Activated CD8-positive, alpha-beta memory T cell treated with anti-CD3 and anti-CD28 coated beads, Interleukin-2, amount 10 ng/mL, durations not matched to agents 7 days and 5 days (primary cell): ENCODE measurements around the gene HNRNPUL1. TPM values are rescaled to one million over a fixed set of nuclear protein-coding genes. Genes with fewer than 3 reads are reported as not detected.

Experiments
- ATAC-seq: fragments of 150-1000 bp; cut with Tn5 transposase; one replicate; pipeline ENCODE4 v1.10.0; 2021; ENCODE audit warnings: moderate library complexity
- CTCF ChIA-PET: fragments of 350-600 bp; sonication (Branson Sonifier 250); formaldehyde crosslinking; loops from one replicate; lab custom pipeline; 2021; ENCODE audit warnings: antibody characterized with exemption; lab: Charles Lee
- DNase-seq: peaks from one replicate; pipeline ENCODE4 v3.0.0-alpha.2; 2020
- H3K27ac Mint-ChIP-seq: one replicate; pipeline ENCODE4 v1.8.0; 2021; ENCODE audit warnings: mild to moderate bottlenecking, mixed read lengths
- H3K27me3 Mint-ChIP-seq: one replicate; pipeline ENCODE4 v1.8.0; 2021; ENCODE audit warnings: mixed read lengths
- H3K36me3 Mint-ChIP-seq: one replicate; pipeline ENCODE4 v1.8.0; 2021; ENCODE audit warnings: mild to moderate bottlenecking, mixed read lengths
- H3K4me1 Mint-ChIP-seq: one replicate; pipeline ENCODE4 v1.8.0; 2021; ENCODE audit warnings: mixed read lengths
- H3K4me3 Mint-ChIP-seq: one replicate; pipeline ENCODE4 v1.8.0; 2021; ENCODE audit warnings: mild to moderate bottlenecking, moderate library complexity, mixed read lengths
- H3K9me3 Mint-ChIP-seq: one replicate; pipeline ENCODE4 v1.8.0; 2022; ENCODE audit warnings: low read depth, mixed read lengths
- total RNA-seq, 2 experiments: library from RNA; stranded (reverse); gene quantifications; one replicate each; pipeline ENCODE4 v1.2.3, GENCODE V29; 2021

HNRNPUL1 gene
- total RNA-seq, 2 experiments from 2014 or later = 342 to 348 TPM

DNA sequence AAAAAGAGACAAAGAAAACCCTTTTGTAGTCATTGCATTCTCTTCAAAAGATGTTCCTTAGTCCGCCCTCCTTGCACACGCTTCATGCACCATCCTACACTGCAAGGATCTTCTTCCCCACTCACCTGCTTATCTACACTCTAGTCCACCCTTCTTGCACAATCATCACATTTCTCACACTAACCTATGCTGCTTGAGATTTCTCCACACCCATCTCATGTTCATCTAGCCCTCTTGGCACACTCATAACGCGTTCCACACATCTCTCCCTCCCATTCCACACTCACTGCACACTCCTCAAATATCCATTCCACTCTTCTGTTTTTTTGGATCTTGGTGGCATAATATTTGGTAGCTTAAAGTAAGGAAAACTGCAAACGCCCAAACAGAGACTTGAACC is 22.3 kb upstream of the HNRNPUL1 start:
- H3K9me3 Mint-ChIP-seq = no peaks in the 10 kb centered on the region
- no peak for ATAC-seq
- H3K36me3 Mint-ChIP-seq = no peaks in the 10 kb centered on the region
- no peak for DNase-seq
- no peaks in the 10 kb centered on the region for H3K4me1 Mint-ChIP-seq
- CTCF ChIA-PET = no interaction called here
- H3K27me3 Mint-ChIP-seq = no peaks in the 10 kb centered on the region
- no peak overlapping the region for H3K4me3 Mint-ChIP-seq
- no peak overlapping the region for H3K27ac Mint-ChIP-seq

DNA sequence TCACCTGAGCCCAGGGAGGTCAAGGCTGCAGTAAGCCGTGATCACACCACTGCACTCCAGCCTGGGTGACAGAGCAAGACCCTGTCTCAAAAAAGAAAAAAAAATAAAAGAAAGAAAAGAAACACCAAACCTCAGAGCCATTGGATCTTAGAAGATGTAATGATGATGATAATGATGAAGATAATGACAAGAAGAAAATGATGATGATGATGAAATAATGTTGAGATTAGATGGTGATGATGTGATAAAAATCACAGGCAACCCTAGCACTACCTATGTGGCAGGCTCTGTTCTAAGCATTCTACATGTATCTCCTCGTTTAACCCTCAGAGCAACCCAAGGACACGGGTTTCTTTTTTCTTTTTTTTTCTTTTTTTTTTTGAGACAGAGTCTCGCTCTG is 20.1 kb upstream of the HNRNPUL1 start:
- Mint-ChIP-seq H3K27ac (no peak overlapping the region), H3K4me1 (no peaks in the 10 kb centered on the region), H3K4me3 (no peak overlapping the region), H3K27me3 (no peaks in the 10 kb centered on the region), H3K9me3 (no peaks in the 10 kb centered on the region), H3K36me3 (no peaks in the 10 kb centered on the region)
- DNase-seq = no peak
- no peak for ATAC-seq
- CTCF ChIA-PET = interaction anchor here (1.4 kb wide), 1 partner anchor 40 kb away, joined by 3 read pairs; no protein-coding TSS in a partner anchor

GRCh38 chr19:41245843-41246242 is 18.3 kb upstream of the HNRNPUL1 start:
- no peak overlapping the region for H3K27ac Mint-ChIP-seq
- no peaks in the 10 kb centered on the region for H3K4me1 Mint-ChIP-seq
- ATAC-seq (no peak), DNase-seq (no peak)
- no peaks in the 10 kb centered on the region for H3K9me3 Mint-ChIP-seq
- no peak overlapping the region for H3K4me3 Mint-ChIP-seq
- CTCF ChIA-PET = interaction anchor here (1.4 kb wide), 1 partner anchor 42 kb away, joined by 3 read pairs; no protein-coding TSS in a partner anchor
- H3K36me3 Mint-ChIP-seq = no peaks in the 10 kb centered on the region
- no peaks in the 10 kb centered on the region for H3K27me3 Mint-ChIP-seq

DNA sequence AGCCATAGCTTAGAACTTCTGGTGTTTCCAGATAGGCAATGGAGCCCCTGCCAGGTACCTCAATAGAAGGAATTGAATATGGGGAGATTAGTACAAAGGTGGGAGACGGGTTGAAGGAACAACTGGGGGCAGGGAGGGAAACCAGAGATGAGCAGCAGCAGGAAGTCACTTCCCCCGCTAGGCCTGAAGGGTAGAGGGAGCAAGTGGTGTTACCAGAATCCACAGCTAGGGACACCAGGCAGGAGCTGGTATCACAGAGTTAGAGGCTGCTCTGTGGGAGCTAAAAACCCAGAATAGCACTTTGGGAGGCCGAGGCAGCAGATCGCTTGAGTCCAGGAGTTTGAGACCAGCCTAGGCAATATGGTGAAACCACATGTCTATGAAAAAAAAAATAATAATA is 15.3 kb upstream of the HNRNPUL1 start:
- H3K4me1 Mint-ChIP-seq = no peaks in the 10 kb centered on the region
- DNase-seq (no peak), ATAC-seq (peak; percentile 39)

DNA sequence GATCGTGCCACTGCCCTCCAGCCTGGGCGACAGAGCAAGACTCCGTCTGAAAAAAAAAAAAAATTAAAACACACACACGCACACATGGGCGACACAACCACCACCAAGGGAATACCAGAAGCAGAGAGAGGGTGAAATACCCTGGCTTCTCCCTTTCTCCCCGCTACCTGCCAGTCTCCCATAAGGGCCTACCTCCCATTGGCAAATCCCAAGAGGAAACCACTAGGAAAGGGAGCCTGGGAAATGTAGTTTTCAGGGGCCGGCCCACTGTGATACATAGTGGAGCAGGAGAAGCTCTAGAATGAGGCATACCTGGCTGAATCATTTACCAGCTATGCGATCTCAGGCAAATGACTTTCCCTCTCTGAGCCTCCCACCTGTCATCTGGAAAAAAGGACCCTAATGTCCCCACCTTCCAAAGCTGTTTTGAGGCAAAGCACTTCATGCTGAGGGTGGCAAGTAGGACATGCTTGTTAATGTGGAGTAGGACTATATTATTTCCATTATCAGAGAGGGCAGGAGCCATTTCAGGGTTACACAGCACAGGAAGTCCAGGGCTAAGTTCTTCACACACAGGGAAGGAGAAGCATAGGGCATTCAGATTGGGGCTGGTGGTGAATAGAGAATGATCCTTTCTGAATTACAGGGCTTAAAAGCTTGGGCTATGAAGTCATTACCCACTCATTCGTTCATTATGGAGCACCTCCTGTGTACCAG is 14.3 kb upstream of the HNRNPUL1 start:
- Mint-ChIP-seq H3K36me3 (no peaks in the 10 kb centered on the region), H3K27ac (no peak overlapping the region), H3K4me3 (no peak overlapping the region), H3K4me1 (no peaks in the 10 kb centered on the region), H3K27me3 (peaks cover 8% of the 10 kb centered on the region), H3K9me3 (no peaks in the 10 kb centered on the region)
- DNase-seq (no peak), ATAC-seq (no peak)
- CTCF ChIA-PET = interaction anchor here (1.8 to 2.2 kb wide), 3 partner anchors 8 to 46 kb away, joined by 5 to 11 read pairs (median 5); no protein-coding TSS in a partner anchor

More for the DNA sequence above, 15.3 kb upstream of the HNRNPUL1 start:
- Mint-ChIP-seq H3K27me3 (peaks cover 5% of the 10 kb centered on the region), H3K36me3 (no peaks in the 10 kb centered on the region), H3K9me3 (no peaks in the 10 kb centered on the region), H3K4me3 (no peak overlapping the region), H3K27ac (no peak overlapping the region)
- CTCF ChIA-PET = interaction anchor here (0.9 to 2.2 kb wide), 4 partner anchors 9 to 45 kb away, joined by 4 to 11 read pairs (median 5); no protein-coding TSS in a partner anchor

DNA sequence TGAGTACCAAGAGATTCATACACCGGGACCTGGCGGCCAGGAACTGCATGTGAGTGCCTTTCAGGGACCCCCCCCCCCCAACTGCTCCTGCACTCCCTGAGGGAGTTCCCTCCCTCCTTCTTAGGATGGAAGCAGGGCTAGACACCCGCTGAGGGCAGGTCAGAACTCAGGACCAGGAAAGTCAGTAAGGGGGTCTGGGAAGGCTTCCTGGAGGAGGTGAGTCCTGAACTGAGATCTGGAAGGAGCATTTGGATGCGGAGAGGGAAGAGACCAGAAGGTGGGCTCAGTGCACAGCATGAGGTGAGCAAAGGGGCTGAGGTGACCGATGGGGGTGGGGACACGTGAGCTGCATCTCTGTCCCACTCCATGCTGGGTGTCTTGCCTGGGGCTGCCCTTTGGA is 10.5 kb upstream of the HNRNPUL1 start:
- no peak for DNase-seq
- H3K27me3 Mint-ChIP-seq = peaks cover 12% of the 10 kb centered on the region
- no peaks in the 10 kb centered on the region for H3K4me1 Mint-ChIP-seq
- H3K27ac Mint-ChIP-seq = no peak overlapping the region
- H3K36me3 Mint-ChIP-seq = no peaks in the 10 kb centered on the region
- H3K4me3 Mint-ChIP-seq = no peak overlapping the region
- CTCF ChIA-PET = no interaction called here
- no peaks in the 10 kb centered on the region for H3K9me3 Mint-ChIP-seq
- ATAC-seq = no peak

- no peak for ATAC-seq
- H3K27ac Mint-ChIP-seq = no peak overlapping the region
- no peak overlapping the region for H3K4me3 Mint-ChIP-seq
- no peaks in the 10 kb centered on the region for H3K9me3 Mint-ChIP-seq
- DNase-seq = no peak
- peaks cover 12% of the 10 kb centered on the region for H3K27me3 Mint-ChIP-seq
- H3K4me1 Mint-ChIP-seq = no peaks in the 10 kb centered on the region
- CTCF ChIA-PET = interaction anchor here (1.5 kb wide), 1 partner anchor 111 kb away, joined by 5 read pairs; no protein-coding TSS in a partner anchor
- H3K36me3 Mint-ChIP-seq = no peaks in the 10 kb centered on the region
Measured at GRCh38 chr19:41255171-41255570, 9.0 kb upstream of the HNRNPUL1 start.

- DNase-seq = no peak
- Mint-ChIP-seq H3K4me3 (peak overlapping the region; percentile 79), H3K27me3 (no peaks in the 10 kb centered on the region), H3K36me3 (peaks cover 16% of the 10 kb centered on the region), H3K4me1 (peaks cover 22% of the 10 kb centered on the region), H3K27ac (peak overlapping the region; percentile 99), H3K9me3 (no peaks in the 10 kb centered on the region)
- no peak for ATAC-seq
- CTCF ChIA-PET = interaction anchor here (1.0 to 8.7 kb wide), 10 partner anchors 37 to 117 kb away, joined by 3 to 110 read pairs (median 4); partner anchors contain the start of genes B9D2 and CCDC97
Measured at GRCh38 chr19:41261474-41262190, 2.5 kb upstream of the HNRNPUL1 start.

GRCh38 chr19:41263042-41263849 is 926 bp upstream of the HNRNPUL1 start:
- Mint-ChIP-seq H3K4me1 (peaks cover 36% of the 10 kb centered on the region), H3K36me3 (peaks cover 26% of the 10 kb centered on the region), H3K27me3 (no peaks in the 10 kb centered on the region), H3K9me3 (no peaks in the 10 kb centered on the region), H3K27ac (peak overlapping the region; percentile 99), H3K4me3 (peak overlapping the region; percentile 79)
- CTCF ChIA-PET = interaction anchor here (0.8 to 8.7 kb wide), 21 partner anchors 12 to 659 kb away, joined by 3 to 110 read pairs (median 7); partner anchors contain the start of genes AXL, CCDC97 and DMAC2
- DNase-seq = peak; percentile 94
- ATAC-seq = peak; percentile 34

GRCh38 chr19:41264581-41265394 is 616 bp downstream of the HNRNPUL1 start:
- H3K9me3 Mint-ChIP-seq = no peaks in the 10 kb centered on the region
- peak; percentile 74 for DNase-seq
- peak overlapping the region; percentile 99 for H3K27ac Mint-ChIP-seq
- ATAC-seq = no peak
- H3K36me3 Mint-ChIP-seq = peaks cover 34% of the 10 kb centered on the region
- H3K4me3 Mint-ChIP-seq = peak overlapping the region; percentile 79
- H3K4me1 Mint-ChIP-seq = peaks cover 36% of the 10 kb centered on the region
- CTCF ChIA-PET = interaction anchor here (1.3 to 8.7 kb wide), 11 partner anchors 34 to 630 kb away, joined by 3 to 110 read pairs (median 9); partner anchors contain the start of genes CCDC97 and DMAC2
- no peaks in the 10 kb centered on the region for H3K27me3 Mint-ChIP-seq

GRCh38 chr19:41265395-41266153 is 1.4 kb downstream of the HNRNPUL1 start:
- H3K9me3 Mint-ChIP-seq = no peaks in the 10 kb centered on the region
- ATAC-seq (no peak), DNase-seq (peak; percentile 45)
- H3K36me3 Mint-ChIP-seq = peaks cover 34% of the 10 kb centered on the region
- no peaks in the 10 kb centered on the region for H3K27me3 Mint-ChIP-seq
- peak overlapping the region; percentile 99 for H3K27ac Mint-ChIP-seq
- CTCF ChIA-PET = interaction anchor here (1.3 to 8.7 kb wide), 5 partner anchors 11 to 89 kb away, joined by 5 to 110 read pairs (median 8); partner anchors contain the start of gene CCDC97
- H3K4me1 Mint-ChIP-seq = peaks cover 36% of the 10 kb centered on the region
- H3K4me3 Mint-ChIP-seq = peak overlapping the region; percentile 79
